B cell (primary cell): ENCODE data around the gene CAV1. TPM values are rescaled to one million over a fixed set of nuclear protein-coding genes. Genes with fewer than 3 reads are reported as not detected.

Source experiments
- ATAC-seq: fragments of 200-7000 bp; cut with Tn5 transposase; one replicate; pipeline ENCODE4 v1.10.0; 2021; ENCODE audit warnings: low read depth, mild to moderate bottlenecking, moderate number of reproducible peaks, moderate library complexity
- CTCF ChIA-PET: fragments of 350-600 bp; sonication (Branson Sonifier 250); formaldehyde crosslinking; loops from one replicate; lab custom pipeline; 2021; ENCODE audit warnings: antibody characterized with exemption, inconsistent platforms; lab: Charles Lee
- POLR2A ChIA-PET: fragments of 350-600 bp; sonication (Branson Sonifier 250); formaldehyde crosslinking; loops from one replicate; lab custom pipeline; 2021; ENCODE audit warnings: antibody characterized with exemption; lab: Charles Lee
- DNase-seq: peaks from one replicate; pipeline ENCODE4 v3.0.0; 2013
- H2AFZ ChIP-seq: 2 replicates; pipeline ENCODE4 v1.6.1; 2012; ENCODE audit warnings: mild to moderate bottlenecking, low read depth, low read length; ENCODE audit not compliant: insufficient read depth, poor library complexity, severe bottlenecking
- H3K27ac ChIP-seq, 2 donors: 1 replicate in 1 of 2; 2 replicates in 1 of 2; pipeline ENCODE4 v1.5.1; 2012 to 2013; ENCODE audit warnings: low read length in 2 of 2, mild to moderate bottlenecking in 2 of 2, moderate library complexity in 1 of 2
- H3K27me3 ChIP-seq, 4 experiments: fragments of 200-600 bp in 1 of 4; sonication (generic) in 1 of 4; replicated peaks in 1 of 4; 1 replicate in 2 of 4; 2 replicates in 2 of 4; pipeline versions ENCODE4 v1.6.1 to v1.7.0; 2013 to 2016; ENCODE audit warnings: low read length in 3 of 4, mild to moderate bottlenecking in 2 of 4, mixed read lengths in 1 of 4, moderate library complexity in 1 of 4; ENCODE audit not compliant: insufficient read depth in 4 of 4, control insufficient read depth in 3 of 4; ENCODE audit errors: control extremely low read depth in 1 of 4
- H3K36me3 ChIP-seq, 2 experiments: replicated peaks in 1 of 2; 1 replicate in 1 of 2; 2 replicates in 1 of 2; pipeline versions ENCODE4 v1.6.1 to v1.7.1; 2013; ENCODE audit warnings: low read length in 1 of 2; ENCODE audit not compliant: insufficient read depth in 2 of 2, control insufficient read depth in 1 of 2; ENCODE audit errors: control extremely low read depth in 1 of 2, extremely low read depth in 1 of 2
- H3K4me1 ChIP-seq, 2 donors: fragments of 200-600 bp in 1 of 2; sonication (generic) in 1 of 2; 1 replicate in 1 of 2; 2 replicates in 1 of 2; pipeline versions ENCODE4 v1.5.1 to v1.6.1; 2013 to 2017; ENCODE audit warnings: low read length in 2 of 2; ENCODE audit not compliant: control insufficient read depth in 2 of 2, insufficient read depth in 2 of 2
- H3K4me2 ChIP-seq: replicated peaks from 2 replicates; pipeline ENCODE3; 2012; ENCODE audit warnings: mild to moderate bottlenecking, low read depth, low read length; ENCODE audit not compliant: poor library complexity, severe bottlenecking
- H3K4me3 ChIP-seq, 5 experiments: fragments of 200-600 bp in 1 of 5; sonication (generic) in 1 of 5; 1 replicate in 3 of 5; 2 replicates in 2 of 5; pipeline versions ENCODE4 v1.5.1 to v1.7.0; 2011 to 2016; ENCODE audit warnings: low read length in 4 of 5, mild to moderate bottlenecking in 4 of 5, low read depth in 2 of 5, control low read depth in 1 of 5, moderate library complexity in 1 of 5; ENCODE audit not compliant: insufficient read depth in 1 of 5; ENCODE audit errors: control extremely low read depth in 1 of 5, extremely low read depth in 1 of 5
- H3K79me2 ChIP-seq: fragments of 200-600 bp; sonication (generic); one replicate; pipeline ENCODE4 v1.6.0; 2016; ENCODE audit warnings: low read length; ENCODE audit not compliant: control insufficient read depth, insufficient read depth
- H3K9ac ChIP-seq: fragments of 200-600 bp; sonication (generic); 2 replicates; pipeline ENCODE4 v1.6.1; 2017; ENCODE audit warnings: mild to moderate bottlenecking, low read length, moderate library complexity
- H3K9me3 ChIP-seq, 3 donors: one replicate each; pipeline versions ENCODE4 v1.6.1 to v1.7.1; 2013; ENCODE audit warnings: low read length in 2 of 3; ENCODE audit not compliant: control insufficient read depth in 2 of 3, insufficient read depth in 1 of 3; ENCODE audit errors: control extremely low read depth in 1 of 3
- H4K20me1 ChIP-seq: 2 replicates; pipeline ENCODE4 v1.6.0; 2012; ENCODE audit warnings: mild to moderate bottlenecking, low read length; ENCODE audit not compliant: insufficient read depth, control insufficient read depth, poor library complexity, severe bottlenecking
- H3K27ac Mint-ChIP-seq: one replicate; pipeline ENCODE4 v1.8.0; 2021; ENCODE audit warnings: mixed read lengths
- H3K27me3 Mint-ChIP-seq: one replicate; pipeline ENCODE4 v1.8.0; 2021; ENCODE audit warnings: mixed read lengths
- H3K4me1 Mint-ChIP-seq: one replicate; pipeline ENCODE4 v1.8.0; 2021; ENCODE audit warnings: mixed read lengths
- H3K4me3 Mint-ChIP-seq: one replicate; pipeline ENCODE4 v1.8.0; 2021; ENCODE audit warnings: mixed read lengths
- H3K9me3 Mint-ChIP-seq: one replicate; pipeline ENCODE4 v1.8.0; 2022; ENCODE audit warnings: mixed read lengths; ENCODE audit not compliant: insufficient read depth
- EZH2 ChIP-seq: IDR thresholded peaks from 2 replicates; pipeline ENCODE4 v1.6.1; 2012; ENCODE audit warnings: borderline replicate concordance, low read depth, mild to moderate bottlenecking, moderate library complexity, low read length; ENCODE audit not compliant: insufficient read depth, poor library complexity, severe bottlenecking
- WGBS: methylation state at CpG from one replicate; pipeline ENCODE4 v1.1.5; 2013; ENCODE audit warnings: missing lambda C conversion rate; ENCODE audit not compliant: insufficient coverage; 5-methylcytosine and 5-hydroxymethylcytosine counted together
- intact Hi-C: fragments of 100-400 bp; cut with micrococcal nuclease; formaldehyde crosslinking; loops from one replicate; pipeline ENCODE4 v1.10.0; 2022
- polyA plus RNA-seq: library from polyadenylated mRNA; depleted of rRNA; stranded (reverse); fragments of >200 nt; gene quantifications from 2 replicates; pipeline ENCODE4 v1.2.3, GENCODE V29; 2012
- total RNA-seq, 2 donors: library from RNA; stranded (reverse); fragments of 120-200 nt in 1 of 2; gene quantifications; 1 replicate in 1 of 2; 2 replicates in 1 of 2; pipeline versions ENCODE4 v1.2.3 to v1.2.4, GENCODE V29; 2013 to 2022
- TF ChIP-seq, protein P1 (sequence below): fragments of 200-600 bp; IDR thresholded peaks from one replicate; pipeline ENCODE4 v1.8.0; 2022; ENCODE audit warnings: antibody characterized with exemption, mild to moderate bottlenecking

CAV1 gene
- total and polyA plus RNA-seq, 2 donors (not counting 1 experiment from before 2014, with no cell fraction given) = 0.95 to 1.9 TPM

DNA sequence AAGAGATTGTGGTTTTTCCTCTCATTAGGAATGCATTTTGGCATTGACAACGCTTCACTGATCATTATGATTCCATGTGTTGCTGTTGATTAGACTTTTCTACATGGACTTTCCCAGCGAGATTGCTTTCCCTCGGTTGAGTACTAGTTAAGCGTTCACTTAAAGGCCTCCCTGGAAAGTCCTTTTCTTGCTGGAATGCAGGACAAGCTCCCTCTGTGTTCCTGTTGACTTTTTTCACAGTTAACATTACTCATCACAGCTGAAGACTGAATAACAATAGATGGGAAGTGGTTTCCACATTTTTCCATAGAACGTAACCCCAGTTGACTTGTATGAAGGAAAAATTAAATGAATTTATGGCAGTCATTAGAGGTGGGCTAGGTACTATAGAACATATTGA, 2.6 kb upstream of the CAV1 start:
- H3K36me3 ChIP-seq = no peaks in the 10 kb centered on the region
- H3K4me3 ChIP-seq = no peak overlapping the region
- H2AFZ ChIP-seq = no peak overlapping the region
- peaks cover 0 to 42% (median 26%) of the 10 kb centered on the region in 4 experiments for H3K27me3 ChIP-seq
- peaks cover 12 to 27% of the 10 kb centered on the region in 2 donors for H3K4me1 ChIP-seq
- no peak overlapping the region for H3K27ac Mint-ChIP-seq
- H3K9ac ChIP-seq = no peak overlapping the region
- H3K27ac ChIP-seq = no peak overlapping the region
- DNase-seq (no peak), ATAC-seq (no peak)
- no peak for TF ChIP-seq EZH2
- TF ChIP-seq, protein P1, sequence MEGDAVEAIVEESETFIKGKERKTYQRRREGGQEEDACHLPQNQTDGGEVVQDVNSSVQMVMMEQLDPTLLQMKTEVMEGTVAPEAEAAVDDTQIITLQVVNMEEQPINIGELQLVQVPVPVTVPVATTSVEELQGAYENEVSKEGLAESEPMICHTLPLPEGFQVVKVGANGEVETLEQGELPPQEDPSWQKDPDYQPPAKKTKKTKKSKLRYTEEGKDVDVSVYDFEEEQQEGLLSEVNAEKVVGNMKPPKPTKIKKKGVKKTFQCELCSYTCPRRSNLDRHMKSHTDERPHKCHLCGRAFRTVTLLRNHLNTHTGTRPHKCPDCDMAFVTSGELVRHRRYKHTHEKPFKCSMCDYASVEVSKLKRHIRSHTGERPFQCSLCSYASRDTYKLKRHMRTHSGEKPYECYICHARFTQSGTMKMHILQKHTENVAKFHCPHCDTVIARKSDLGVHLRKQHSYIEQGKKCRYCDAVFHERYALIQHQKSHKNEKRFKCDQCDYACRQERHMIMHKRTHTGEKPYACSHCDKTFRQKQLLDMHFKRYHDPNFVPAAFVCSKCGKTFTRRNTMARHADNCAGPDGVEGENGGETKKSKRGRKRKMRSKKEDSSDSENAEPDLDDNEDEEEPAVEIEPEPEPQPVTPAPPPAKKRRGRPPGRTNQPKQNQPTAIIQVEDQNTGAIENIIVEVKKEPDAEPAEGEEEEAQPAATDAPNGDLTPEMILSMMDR = no peak
- WGBS = 89% methylated on average over 3 of the region's 5 CpGs
- H3K4me3 Mint-ChIP-seq = no peak overlapping the region
- no peaks in the 10 kb centered on the region for H3K9me3 ChIP-seq
- no peaks in the 10 kb centered on the region for H3K9me3 Mint-ChIP-seq
- ChIA-PET POLR2A (no interaction called here), CTCF (interaction anchor here (2.2 kb wide), 1 partner anchor 264 kb away, joined by 10 read pairs; no protein-coding TSS in a partner anchor)
- H3K4me2 ChIP-seq = no peak overlapping the region
- H4K20me1 ChIP-seq = no peaks in the 10 kb centered on the region
- intact Hi-C loops = loop anchor here (10.0 kb wide), 1 partner anchor 433 kb away; the partner anchor contains the start of gene ST7
- H3K27me3 Mint-ChIP-seq = peaks cover 54% of the 10 kb centered on the region
- peaks cover 26% of the 10 kb centered on the region for H3K4me1 Mint-ChIP-seq
- H3K79me2 ChIP-seq = no peaks in the 10 kb centered on the region

DNA sequence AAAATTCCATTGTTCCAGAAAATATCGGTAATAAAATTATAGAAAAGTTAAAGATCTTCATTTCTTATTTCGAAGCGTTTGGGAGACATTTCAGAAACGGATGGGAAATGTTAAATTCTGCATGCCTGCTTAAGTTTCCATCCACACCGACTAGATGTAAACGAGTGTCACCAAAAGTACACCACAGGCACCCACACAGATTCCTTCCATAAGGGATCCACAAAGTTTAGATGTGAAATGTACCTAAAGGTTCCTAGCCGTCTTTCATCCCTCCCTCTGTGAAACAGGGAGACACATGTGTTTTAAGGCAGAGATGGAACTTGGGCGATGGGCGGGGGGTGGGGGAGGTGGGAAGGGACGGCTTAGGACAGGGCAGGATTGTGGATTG, 621 bp upstream of the CAV1 start:
- Histone ChIP-seq H3K27ac (no peak overlapping the region), H3K9me3 (no peaks in the 10 kb centered on the region), H3K9ac (no peak overlapping the region), H3K4me1 (peaks cover 12 to 27% of the 10 kb centered on the region in 2 donors), H2AFZ (peak overlapping the region; percentile 86), H3K79me2 (no peaks in the 10 kb centered on the region), H4K20me1 (no peaks in the 10 kb centered on the region), H3K4me3 (no peak overlapping the region), H3K36me3 (no peaks in the 10 kb centered on the region), H3K27me3 (peaks cover 0 to 46% (median 32%) of the 10 kb centered on the region in 4 experiments), H3K4me2 (peak overlapping the region; percentile 97)
- Mint-ChIP-seq H3K4me1 (peaks cover 26% of the 10 kb centered on the region), H3K9me3 (no peaks in the 10 kb centered on the region), H3K27me3 (peaks cover 58% of the 10 kb centered on the region), H3K4me3 (peak overlapping the region; percentile 68), H3K27ac (no peak overlapping the region)
- intact Hi-C loops = loop anchor here (2.0 to 10.0 kb wide), 2 partner anchors 65 to 431 kb away; partner anchors contain the start of gene ST7
- 80% methylated on average over 1 of the region's 10 CpGs for WGBS
- no peak for TF ChIP-seq EZH2
- TF ChIP-seq, protein P1 = no peak
- no peak for DNase-seq
- ChIA-PET POLR2A (no interaction called here), CTCF (interaction anchor here (1.0 to 1.3 kb wide), 3 partner anchors 12 to 265 kb away, joined by 3 to 4 read pairs (median 3); no protein-coding TSS in a partner anchor)
- ATAC-seq = no peak
